Astrocyte (in vitro differentiated cells and primary cell): Measurements from ENCODE around the gene URB1.

ENCODE experiments used
- CTCF ChIP-seq: IDR thresholded peaks from 2 replicates; pipeline ENCODE4 v1.5.1; 2011; ENCODE audit warnings: low read depth, mild to moderate bottlenecking, inconsistent platforms, low read length, moderate library complexity; ENCODE audit not compliant: insufficient read depth
- EZH2 ChIP-seq: IDR thresholded peaks from 2 replicates; pipeline ENCODE4 v1.6.1; 2012; ENCODE audit warnings: mild to moderate bottlenecking, low read length, inconsistent platforms; ENCODE audit not compliant: insufficient read depth

- no peak for TF ChIP-seq CTCF
- no peak for TF ChIP-seq EZH2
Observed at GRCh38 chr21:32350211-32350980, 42.4 kb downstream of the URB1 start.
